Endometrium (tissue), 2 donors: ENCODE results near the gene SIM2.
"Not testable (repeated sequence)": the region's sequence is repeated elsewhere in the genome, so short reads cannot be mapped to it uniquely, and the experiment has no call there.

Experiments used
- FAIRE-seq: peaks from 2 replicates; lab custom pipeline; 2012; peaks lifted over from hg19 to GRCh38; lab: Jason Lieb, UNC
- donor health status: control.
- donor health status: control.

The SIM2 gene

GRCh38 chr21:36698981-36699545 is at the start of gene SIM2:
Gene SIM2, plus strand, starts transcription at chr21:36699115. Its CDS starts 632 bp downstream, at chr21:36699747.
- no peak for FAIRE-seq

- FAIRE-seq, result no peak
These were observed 44.6 kb upstream of the SIM2 start for GRCh38 chr21:36654324-36654723.

- FAIRE-seq, result no peak
These were observed 44.1 kb upstream of the SIM2 start for GRCh38 chr21:36654796-36655325.

- FAIRE-seq, result no peak
These were observed 42.8 kb upstream of the SIM2 start for GRCh38 chr21:36656138-36656537.

GRCh38 chr21:36657290-36657689 is 41.6 kb upstream of the SIM2 start:
- FAIRE-seq, result not testable (repeated sequence)

- FAIRE-seq, result no peak
These were observed 40.9 kb upstream of the SIM2 start for GRCh38 chr21:36657999-36658398.

GRCh38 chr21:36658926-36659325 is 40.0 kb upstream of the SIM2 start:
- no peak for FAIRE-seq

- no peak for FAIRE-seq
These were observed 37.2 kb upstream of the SIM2 start for GRCh38 chr21:36661511-36662309.

GRCh38 chr21:36663033-36663855 is 35.7 kb upstream of the SIM2 start:
- FAIRE-seq, result no peak

GRCh38 chr21:36664662-36664990 is 34.3 kb upstream of the SIM2 start:
- no peak for FAIRE-seq

- FAIRE-seq, result no peak
These were observed 33.1 kb upstream of the SIM2 start for GRCh38 chr21:36665806-36666205.

GRCh38 chr21:36668713-36669112 is 30.2 kb upstream of the SIM2 start:
- FAIRE-seq, result no peak

GRCh38 chr21:36671836-36672235 is 27.1 kb upstream of the SIM2 start:
- no peak for FAIRE-seq

- FAIRE-seq, result not testable (repeated sequence)
These were observed 26.6 kb upstream of the SIM2 start for GRCh38 chr21:36672296-36672695.

- FAIRE-seq, result no peak
These were observed 26.2 kb upstream of the SIM2 start for GRCh38 chr21:36672737-36673136.

- FAIRE-seq, result no peak
These were observed 22.6 kb upstream of the SIM2 start for GRCh38 chr21:36676039-36676950.

- FAIRE-seq, result no peak
These were observed 21.5 kb upstream of the SIM2 start for GRCh38 chr21:36677443-36677842.

- no peak for FAIRE-seq
These were observed 20.4 kb upstream of the SIM2 start for GRCh38 chr21:36678538-36678937.

- FAIRE-seq, result no peak
These were observed 17.7 kb upstream of the SIM2 start for GRCh38 chr21:36681117-36681631.

- no peak for FAIRE-seq
These were observed 13.8 kb upstream of the SIM2 start for GRCh38 chr21:36684957-36685714.

- no peak for FAIRE-seq
These were observed 12.0 kb upstream of the SIM2 start for GRCh38 chr21:36686955-36687354.
